Aorta (tissue), 5 donors: Measurements from ENCODE around the gene RPLP1. TPM values are rescaled to one million over a fixed set of nuclear protein-coding genes. Genes with fewer than 3 reads are reported as not detected.
A peak's percentile ranks its signal among the peaks of the same experiment; 100 is the strongest.

Source experiments
- ATAC-seq: fragments of 200-7000 bp; cut with Tn5 transposase; one replicate; pipeline ENCODE4 v1.9.1; 2022; ENCODE audit warnings: moderate library complexity; ENCODE audit not compliant: low FRiP score
- DNase-seq, 2 donors: peaks; one replicate each; pipeline ENCODE4 v3.0.0-alpha.2; 2020
- H3K27ac ChIP-seq, 2 donors: one replicate each; pipeline ENCODE4 v1.5.1; 2013; ENCODE audit warnings: low read length in 2 of 2, mild to moderate bottlenecking in 2 of 2, moderate library complexity in 2 of 2, control low read depth in 1 of 2, inconsistent platforms in 1 of 2, low read depth in 1 of 2
- H3K27me3 ChIP-seq, 2 donors: one replicate each; pipeline ENCODE4 v1.6.1; 2013; ENCODE audit warnings: control low read depth in 1 of 2, low read length in 1 of 2, mild to moderate bottlenecking in 1 of 2, moderate library complexity in 1 of 2; ENCODE audit not compliant: insufficient read depth in 2 of 2, control insufficient read depth in 1 of 2
- H3K36me3 ChIP-seq, 2 donors: one replicate each; pipeline ENCODE4 v1.6.1; 2013; ENCODE audit warnings: control low read depth in 1 of 2, low read length in 1 of 2, mild to moderate bottlenecking in 1 of 2; ENCODE audit not compliant: insufficient read depth in 2 of 2, control insufficient read depth in 1 of 2
- H3K4me1 ChIP-seq, 2 donors: one replicate each; pipeline ENCODE4 v1.6.1; 2013; ENCODE audit warnings: low read length in 2 of 2, control low read depth in 1 of 2, mild to moderate bottlenecking in 1 of 2, moderate library complexity in 1 of 2; ENCODE audit not compliant: insufficient read depth in 2 of 2, control insufficient read depth in 1 of 2
- H3K4me3 ChIP-seq, 2 donors: one replicate each; pipeline ENCODE4 v1.5.1; 2013; ENCODE audit warnings: low read length in 2 of 2, control low read depth in 1 of 2, mild to moderate bottlenecking in 1 of 2
- H3K9me3 ChIP-seq: one replicate; pipeline ENCODE4 v1.6.1; 2013; ENCODE audit warnings: mild to moderate bottlenecking, low read length; ENCODE audit not compliant: control insufficient read depth
- WGBS, 2 donors: extraction: QIAGEN DNeasy Blood & Tissue Kit; methylation state at CpG; one replicate each; pipeline ENCODE4 v1.1.7; 2013; 5-methylcytosine and 5-hydroxymethylcytosine counted together
- intact Hi-C, 2 donors: fragments of 100-400 bp; cut with DNase I; formaldehyde crosslinking; loops; one replicate each; pipeline versions ENCODE4 v1.14.2 to v1.15.0; 2022
- polyA plus RNA-seq, 2 donors: library from polyadenylated mRNA; stranded (reverse); fragments of 200-250 nt; gene quantifications; one replicate each; pipeline ENCODE4 v1.2.3, GENCODE V29; 2013
- total RNA-seq, 2 donors: library from RNA; stranded (reverse); fragmentation: NEBNext Ultra II Directional; extraction: Animal tissue kit (Norgen Biotek cat#: 25700); gene quantifications; one replicate each; pipeline ENCODE4 v1.2.1, GENCODE V29; 2021
- donor health status: healthy with polysubstance abuse.
- donor health status: Bipolar disorder and iron deficiency.
- donor health status: DM: no; HTN: no; CAD: no.
- donor health status: DM: no; HTN: no; CAD: no.
- donor health status: DM: yes; HTN: yes; CAD: no.

Gene RPLP1
- total and polyA plus RNA-seq, 4 donors, result 1,445 to 3,346 (median 2,122) TPM

DNA sequence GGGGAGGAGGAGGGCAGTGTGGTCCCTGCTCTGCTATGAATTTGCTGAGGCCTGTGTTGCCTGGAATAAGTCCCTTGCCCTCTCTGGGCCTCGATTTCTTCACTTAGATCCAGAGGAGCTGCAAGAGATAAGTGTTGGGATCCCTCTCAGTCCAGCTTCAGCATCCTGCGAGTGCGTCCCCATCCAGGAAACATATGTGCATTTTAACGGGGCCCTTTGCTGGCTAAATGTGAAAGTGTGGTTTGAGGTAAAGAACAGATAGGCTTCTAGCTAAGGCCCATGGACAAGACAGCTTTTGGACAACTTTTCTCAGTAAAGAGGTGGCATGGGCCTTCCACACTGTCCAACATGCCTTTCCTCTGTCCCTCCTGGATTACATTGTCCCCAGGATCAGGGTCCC is 26.5 kb downstream of the RPLP1 start:
- H3K27ac ChIP-seq, result no peak overlapping the region
- no peak for DNase-seq
- 91 to 94% methylated on average over 4 of the region's 4 CpGs for WGBS, 2 donors
- no peak overlapping the region for H3K4me3 ChIP-seq
- no peaks in the 10 kb centered on the region for H3K36me3 ChIP-seq
- intact Hi-C loops, result loop anchor here (2.0 to 10.0 kb wide), 4 partner anchors 173 to 1008 kb away; no protein-coding TSS in a partner anchor
- H3K27me3 ChIP-seq, result no peaks in the 10 kb centered on the region
- no peaks in the 10 kb centered on the region for H3K9me3 ChIP-seq
- ATAC-seq, result no peak
- H3K4me1 ChIP-seq, result no peaks in the 10 kb centered on the region

- H3K4me3 ChIP-seq, result no peak overlapping the region
- no peak for DNase-seq
- H3K9me3 ChIP-seq, result no peaks in the 10 kb centered on the region
- no peaks in the 10 kb centered on the region for H3K4me1 ChIP-seq
- no peaks in the 10 kb centered on the region for H3K36me3 ChIP-seq
- ATAC-seq, result no peak
- 97 to 100% methylated on average over 2 of the region's 2 CpGs for WGBS, 2 donors
- H3K27ac ChIP-seq, result no peak overlapping the region
- intact Hi-C loops, result loop anchor here (2.0 to 10.0 kb wide), 4 partner anchors 172 to 1007 kb away; no protein-coding TSS in a partner anchor
- H3K27me3 ChIP-seq, result no peaks in the 10 kb centered on the region
These were observed 27.4 kb downstream of the RPLP1 start for GRCh38 chr15:69479971-69480370.

GRCh38 chr15:69480932-69481331 is 28.3 kb downstream of the RPLP1 start:
- intact Hi-C loops, result no loop called here
- Histone ChIP-seq H3K4me3 (no peak overlapping the region), H3K36me3 (no peaks in the 10 kb centered on the region), H3K27ac (no peak overlapping the region), H3K9me3 (peaks cover 2% of the 10 kb centered on the region), H3K27me3 (no peaks in the 10 kb centered on the region), H3K4me1 (no peaks in the 10 kb centered on the region)
- ATAC-seq (no peak), DNase-seq (no peak)
- WGBS, 2 donors, result 91 to 92% methylated on average over 3 of the region's 3 CpGs

GRCh38 chr15:69482686-69483256 is 30.2 kb downstream of the RPLP1 start:
- Histone ChIP-seq H3K9me3 (peaks cover 2% of the 10 kb centered on the region), H3K36me3 (no peaks in the 10 kb centered on the region), H3K4me1 (no peaks in the 10 kb centered on the region), H3K4me3 (no peak overlapping the region), H3K27me3 (no peaks in the 10 kb centered on the region), H3K27ac (no peak overlapping the region)
- DNase-seq (no peak), ATAC-seq (no peak)
- 78 to 82% methylated on average over 4 of the region's 4 CpGs for WGBS, 2 donors
- intact Hi-C loops, result no loop called here

GRCh38 chr15:69484837-69485236 is 32.2 kb downstream of the RPLP1 start:
- no peaks in the 10 kb centered on the region for H3K36me3 ChIP-seq
- 37 to 42% methylated on average over 6 of the region's 6 CpGs for WGBS, 2 donors
- intact Hi-C loops, result no loop called here

GRCh38 chr15:69486481-69487110 is 34.0 kb downstream of the RPLP1 start:
- 96 to 98% methylated on average over 3 of the region's 3 CpGs for WGBS, 2 donors
- DNase-seq, result no peak
- no peak for ATAC-seq
- Histone ChIP-seq H3K4me3 (no peak overlapping the region), H3K9me3 (peaks cover 2% of the 10 kb centered on the region), H3K4me1 (no peaks in the 10 kb centered on the region), H3K27me3 (no peaks in the 10 kb centered on the region), H3K27ac (no peak overlapping the region), H3K36me3 (no peaks in the 10 kb centered on the region)
- intact Hi-C loops, result no loop called here

More at GRCh38 chr15:69484837-69485236, 32.2 kb downstream of the RPLP1 start:
- ATAC-seq (no peak), DNase-seq (no peak)
- no peak overlapping the region for H3K27ac ChIP-seq
- no peaks in the 10 kb centered on the region for H3K4me1 ChIP-seq
- no peaks in the 10 kb centered on the region for H3K27me3 ChIP-seq
- H3K9me3 ChIP-seq, result peaks cover 2% of the 10 kb centered on the region
- H3K4me3 ChIP-seq, result no peak overlapping the region

DNA sequence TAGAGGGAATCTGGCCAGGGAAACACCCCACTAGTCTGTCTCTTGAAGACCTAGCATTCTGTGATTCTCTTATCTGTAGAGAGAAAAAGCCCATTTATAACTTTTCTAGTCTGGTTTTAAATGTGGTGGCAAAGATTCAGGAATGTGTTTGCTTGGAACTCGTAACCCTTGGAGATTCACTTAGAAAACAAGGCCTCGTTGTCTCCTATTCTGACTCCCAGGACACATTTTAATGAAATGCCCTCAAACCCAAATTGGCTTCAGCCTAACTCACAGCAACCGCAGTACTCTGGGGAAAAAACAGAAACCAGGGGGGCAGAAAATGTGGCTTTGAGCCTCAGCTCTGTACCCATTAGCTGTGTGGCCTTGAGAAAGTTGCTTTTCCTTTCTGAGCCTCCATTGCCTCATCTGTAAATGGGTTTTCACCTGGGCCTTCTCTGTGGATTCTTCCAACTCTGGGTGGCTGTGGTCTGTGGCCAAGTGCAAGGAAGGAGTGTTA is 36.5 kb downstream of the RPLP1 start:
- Histone ChIP-seq H3K4me1 (no peaks in the 10 kb centered on the region), H3K4me3 (no peak overlapping the region), H3K36me3 (no peaks in the 10 kb centered on the region), H3K27me3 (no peaks in the 10 kb centered on the region), H3K27ac (no peak overlapping the region), H3K9me3 (peaks cover 2% of the 10 kb centered on the region)
- intact Hi-C loops, result no loop called here
- WGBS, 2 donors, result 54 to 63% methylated on average over 3 of the region's 3 CpGs
- DNase-seq, result no peak
- no peak for ATAC-seq

DNA sequence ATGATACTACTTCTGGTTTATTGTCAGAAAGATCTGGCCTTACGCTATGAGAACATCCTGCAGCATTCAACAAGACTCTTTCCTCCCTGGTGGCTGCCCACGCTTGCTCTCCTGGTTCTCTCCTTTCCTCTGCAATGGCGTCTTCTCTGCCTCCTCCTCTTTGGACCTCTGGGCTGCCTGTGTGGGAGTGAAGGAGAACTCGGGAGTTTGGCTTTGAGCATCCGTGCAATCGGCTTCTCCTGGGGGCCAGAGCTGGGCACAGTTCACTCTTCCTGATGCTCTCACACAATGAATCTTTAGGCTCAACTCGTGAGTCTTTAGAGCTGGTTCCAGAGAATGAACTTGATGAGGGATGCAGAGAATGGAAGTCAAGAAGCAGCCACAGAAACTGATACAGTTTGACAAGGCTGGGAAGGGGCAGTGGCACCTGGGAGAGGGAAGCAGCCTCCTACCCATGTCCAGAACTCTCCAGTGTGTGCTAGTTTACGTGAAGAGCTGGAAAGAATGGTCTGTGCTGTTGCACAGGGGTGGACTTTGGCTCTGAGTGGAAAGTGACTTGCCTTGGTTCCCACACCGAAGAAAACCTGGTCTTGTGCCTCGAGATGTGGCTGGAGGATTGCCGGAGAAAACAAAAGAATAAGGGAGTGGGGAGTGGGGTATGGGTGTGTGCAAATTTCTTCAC is 37.9 kb downstream of the RPLP1 start:
- no peaks in the 10 kb centered on the region for H3K36me3 ChIP-seq
- no peak overlapping the region for H3K4me3 ChIP-seq
- H3K27me3 ChIP-seq, result no peaks in the 10 kb centered on the region
- ATAC-seq (peak; percentile 53), DNase-seq (no peak)
- intact Hi-C loops, result no loop called here
- H3K4me1 ChIP-seq, result no peaks in the 10 kb centered on the region
- WGBS, 2 donors, result 41 to 49% methylated on average over 11 of the region's 11 CpGs
- H3K9me3 ChIP-seq, result peaks cover 2% of the 10 kb centered on the region
- H3K27ac ChIP-seq, result no peak overlapping the region
